HCT116 (cell line): ENCODE results near the gene CHCHD5.

ENCODE experiments used
- CEBPB ChIP-seq: IDR thresholded peaks from 2 replicates; pipeline ENCODE4 v1.6.1; 2012; ENCODE audit warnings: low read depth
- EGR1 ChIP-seq: IDR thresholded peaks from 2 replicates; pipeline ENCODE4 v1.6.1; 2012; ENCODE audit warnings: low read depth
- EZH2 ChIP-seq: fragments of 200-600 bp; sonication (generic); IDR thresholded peaks from 2 replicates; pipeline ENCODE4 v1.6.1; 2017; ENCODE audit warnings: antibody characterized with exemption, mixed run types
- EZH2phosphoT487 ChIP-seq: fragments of 200-600 bp; IDR thresholded peaks from 2 replicates; pipeline ENCODE4 v1.6.1; 2018; ENCODE audit warnings: antibody characterized with exemption, borderline replicate concordance
- POLR2A ChIP-seq: IDR thresholded peaks from 2 replicates; pipeline ENCODE4 v1.7.0; 2011; ENCODE audit warnings: borderline replicate concordance; ENCODE audit not compliant: insufficient read depth, insufficient read length; ENCODE audit errors: extremely low read depth
- POLR2AphosphoS5 ChIP-seq: IDR thresholded peaks from 2 replicates; pipeline ENCODE4 v1.6.1; 2011; ENCODE audit warnings: mild to moderate bottlenecking, low read depth, low read length, moderate library complexity
- RAD21 ChIP-seq: IDR thresholded peaks from 2 replicates; pipeline ENCODE4 v1.6.1; 2012; ENCODE audit warnings: low read depth, mild to moderate bottlenecking
- SIN3A ChIP-seq: IDR thresholded peaks from 2 replicates; pipeline ENCODE4 v1.6.1; 2012; ENCODE audit warnings: low read depth
- ZFX ChIP-seq: fragments of 450-650 bp; IDR thresholded peaks from 2 replicates; pipeline ENCODE4 v1.6.1; 2017
- ZNF274 ChIP-seq: fragments of 200-500 bp; sonication (Bioruptor generic); IDR thresholded peaks from 2 replicates; pipeline ENCODE4 v1.6.1; 2014; ENCODE audit warnings: mild to moderate bottlenecking, low read depth, low read length, inconsistent platforms
- TF ChIP-seq, protein P1 (sequence below): IDR thresholded peaks from 2 replicates; pipeline ENCODE4 v1.6.1; 2012; ENCODE audit warnings: low read depth
- TF ChIP-seq, protein P2 (sequence below), 3 experiments: fragments of 200-600 bp in 1 of 3; sonication (generic) in 1 of 3; IDR thresholded peaks in 2 of 3; conservative IDR thresholded peaks in 1 of 3; 2 replicates each; pipeline ENCODE4 v1.5.1; 2012 to 2017; ENCODE audit warnings: low read depth in 2 of 3, low read length in 2 of 3, antibody characterized with exemption in 1 of 3, borderline replicate concordance in 1 of 3, control low read depth in 1 of 3, mild to moderate bottlenecking in 1 of 3, mixed read lengths in 1 of 3, mixed run types in 1 of 3, moderate library complexity in 1 of 3; ENCODE audit not compliant: insufficient read depth in 1 of 3
- TF ChIP-seq, protein P3 (sequence below): IDR thresholded peaks from 2 replicates; pipeline ENCODE4 v1.6.1; 2012
- TF ChIP-seq, protein P4 (sequence below): IDR thresholded peaks from 2 replicates; pipeline ENCODE4 v1.6.1; 2012

DNA sequence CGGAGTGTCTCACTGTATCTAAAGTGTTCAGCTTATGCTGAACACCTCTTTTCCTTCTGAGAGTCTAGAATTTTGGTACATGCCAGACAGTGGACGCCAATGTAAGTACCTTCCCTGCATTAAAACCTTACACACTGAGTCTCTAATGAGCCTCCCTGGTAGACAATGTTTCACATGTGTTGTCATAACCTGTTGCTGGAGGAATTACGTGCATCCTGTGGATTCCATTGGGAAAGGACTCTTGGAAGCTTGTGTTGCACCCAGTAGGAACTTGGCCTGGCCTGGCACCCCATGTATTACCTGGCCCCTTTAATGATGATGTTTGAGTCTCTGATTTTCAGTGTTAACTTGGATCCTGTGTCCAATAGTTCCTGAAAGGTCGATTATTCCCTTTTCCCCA, 20.5 kb downstream of the CHCHD5 start:
- TF ChIP-seq, protein P1, sequence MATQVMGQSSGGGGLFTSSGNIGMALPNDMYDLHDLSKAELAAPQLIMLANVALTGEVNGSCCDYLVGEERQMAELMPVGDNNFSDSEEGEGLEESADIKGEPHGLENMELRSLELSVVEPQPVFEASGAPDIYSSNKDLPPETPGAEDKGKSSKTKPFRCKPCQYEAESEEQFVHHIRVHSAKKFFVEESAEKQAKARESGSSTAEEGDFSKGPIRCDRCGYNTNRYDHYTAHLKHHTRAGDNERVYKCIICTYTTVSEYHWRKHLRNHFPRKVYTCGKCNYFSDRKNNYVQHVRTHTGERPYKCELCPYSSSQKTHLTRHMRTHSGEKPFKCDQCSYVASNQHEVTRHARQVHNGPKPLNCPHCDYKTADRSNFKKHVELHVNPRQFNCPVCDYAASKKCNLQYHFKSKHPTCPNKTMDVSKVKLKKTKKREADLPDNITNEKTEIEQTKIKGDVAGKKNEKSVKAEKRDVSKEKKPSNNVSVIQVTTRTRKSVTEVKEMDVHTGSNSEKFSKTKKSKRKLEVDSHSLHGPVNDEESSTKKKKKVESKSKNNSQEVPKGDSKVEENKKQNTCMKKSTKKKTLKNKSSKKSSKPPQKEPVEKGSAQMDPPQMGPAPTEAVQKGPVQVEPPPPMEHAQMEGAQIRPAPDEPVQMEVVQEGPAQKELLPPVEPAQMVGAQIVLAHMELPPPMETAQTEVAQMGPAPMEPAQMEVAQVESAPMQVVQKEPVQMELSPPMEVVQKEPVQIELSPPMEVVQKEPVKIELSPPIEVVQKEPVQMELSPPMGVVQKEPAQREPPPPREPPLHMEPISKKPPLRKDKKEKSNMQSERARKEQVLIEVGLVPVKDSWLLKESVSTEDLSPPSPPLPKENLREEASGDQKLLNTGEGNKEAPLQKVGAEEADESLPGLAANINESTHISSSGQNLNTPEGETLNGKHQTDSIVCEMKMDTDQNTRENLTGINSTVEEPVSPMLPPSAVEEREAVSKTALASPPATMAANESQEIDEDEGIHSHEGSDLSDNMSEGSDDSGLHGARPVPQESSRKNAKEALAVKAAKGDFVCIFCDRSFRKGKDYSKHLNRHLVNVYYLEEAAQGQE: no peak
- TF ChIP-seq, protein P2, sequence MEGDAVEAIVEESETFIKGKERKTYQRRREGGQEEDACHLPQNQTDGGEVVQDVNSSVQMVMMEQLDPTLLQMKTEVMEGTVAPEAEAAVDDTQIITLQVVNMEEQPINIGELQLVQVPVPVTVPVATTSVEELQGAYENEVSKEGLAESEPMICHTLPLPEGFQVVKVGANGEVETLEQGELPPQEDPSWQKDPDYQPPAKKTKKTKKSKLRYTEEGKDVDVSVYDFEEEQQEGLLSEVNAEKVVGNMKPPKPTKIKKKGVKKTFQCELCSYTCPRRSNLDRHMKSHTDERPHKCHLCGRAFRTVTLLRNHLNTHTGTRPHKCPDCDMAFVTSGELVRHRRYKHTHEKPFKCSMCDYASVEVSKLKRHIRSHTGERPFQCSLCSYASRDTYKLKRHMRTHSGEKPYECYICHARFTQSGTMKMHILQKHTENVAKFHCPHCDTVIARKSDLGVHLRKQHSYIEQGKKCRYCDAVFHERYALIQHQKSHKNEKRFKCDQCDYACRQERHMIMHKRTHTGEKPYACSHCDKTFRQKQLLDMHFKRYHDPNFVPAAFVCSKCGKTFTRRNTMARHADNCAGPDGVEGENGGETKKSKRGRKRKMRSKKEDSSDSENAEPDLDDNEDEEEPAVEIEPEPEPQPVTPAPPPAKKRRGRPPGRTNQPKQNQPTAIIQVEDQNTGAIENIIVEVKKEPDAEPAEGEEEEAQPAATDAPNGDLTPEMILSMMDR (IDR thresholded peaks at IDR 0.05 in 2 of 3, conservative IDR thresholded peaks at IDR 0.05 in 1 of 3; ENCODE audit: borderline replicate concordance in 1 of 3, insufficient read depth in 1 of 3, low read depth in 2 of 3, low read length in 2 of 3): no peak
- TF ChIP-seq CEBPB (no peak), POLR2AphosphoS5 (no peak), POLR2A (no peak), EZH2 (no peak), SIN3A (no peak), ZNF274 (no peak), EZH2phosphoT487 (no peak), ZFX (no peak), RAD21 (no peak), EGR1 (no peak)
- TF ChIP-seq, protein P3, sequence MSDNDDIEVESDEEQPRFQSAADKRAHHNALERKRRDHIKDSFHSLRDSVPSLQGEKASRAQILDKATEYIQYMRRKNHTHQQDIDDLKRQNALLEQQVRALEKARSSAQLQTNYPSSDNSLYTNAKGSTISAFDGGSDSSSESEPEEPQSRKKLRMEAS: no peak
- TF ChIP-seq, protein P4, sequence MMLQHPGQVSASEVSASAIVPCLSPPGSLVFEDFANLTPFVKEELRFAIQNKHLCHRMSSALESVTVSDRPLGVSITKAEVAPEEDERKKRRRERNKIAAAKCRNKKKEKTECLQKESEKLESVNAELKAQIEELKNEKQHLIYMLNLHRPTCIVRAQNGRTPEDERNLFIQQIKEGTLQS: no peak
